Measurements from ENCODE around the gene ZNF700.
A peak's percentile ranks its signal among the peaks of the same experiment; 100 is the strongest.
"Not testable (repeated sequence)": the region's sequence is repeated elsewhere in the genome, so short reads cannot be mapped to it uniquely, and the experiment has no call there.

ZNF700 gene

GRCh38 chr19:11921852-11922495 lies 2.9 kb upstream of the ZNF700 start:
- TF ChIP-seq GATA1 (IDR thresholded peaks at IDR 0.05; ENCODE audit: low read depth, low read length) (no peak), POLR2A (IDR thresholded peaks at IDR 0.05; ENCODE audit: low read length) (no peak)
- DNase-seq: peak in 1 of 2 experiments; percentile 17

GRCh38 chr19:11925651-11926187 lies 812 bp downstream of the ZNF700 start:
- DNase-seq: peak in 1 of 2 experiments; percentile 15

GRCh38 chr19:11927227-11927626 lies 2.3 kb downstream of the ZNF700 start:
- no peak for DNase-seq
- no peak for TF ChIP-seq POLR2A (IDR thresholded peaks at IDR 0.05; ENCODE audit: low read length)
- TF ChIP-seq GATA1 (IDR thresholded peaks at IDR 0.05; ENCODE audit: low read depth, low read length): no peak

- DNase-seq: no peak
- TF ChIP-seq GATA1 (IDR thresholded peaks at IDR 0.05; ENCODE audit: low read depth, low read length) (no peak), POLR2A (IDR thresholded peaks at IDR 0.05; ENCODE audit: low read length) (no peak)
Measured at GRCh38 chr19:11931051-11931450, 6.1 kb downstream of the ZNF700 start.

GRCh38 chr19:11931513-11931912 lies 6.6 kb downstream of the ZNF700 start:
- no peak for DNase-seq
- TF ChIP-seq POLR2A (IDR thresholded peaks at IDR 0.05; ENCODE audit: low read length): no peak
- no peak for TF ChIP-seq GATA1 (IDR thresholded peaks at IDR 0.05; ENCODE audit: low read depth, low read length)

GRCh38 chr19:11935829-11936228 lies 10.9 kb downstream of the ZNF700 start:
- DNase-seq: not testable (repeated sequence)

GRCh38 chr19:11938383-11938782 lies 13.5 kb downstream of the ZNF700 start:
- DNase-seq: not testable (repeated sequence)

- not testable (repeated sequence) for DNase-seq
Measured at GRCh38 chr19:11941361-11941887, 16.5 kb downstream of the ZNF700 start.

GRCh38 chr19:11942008-11942842 lies 17.3 kb downstream of the ZNF700 start:
- TF ChIP-seq POLR2A (IDR thresholded peaks at IDR 0.05; ENCODE audit: low read length) (no peak), GATA1 (IDR thresholded peaks at IDR 0.05; ENCODE audit: low read depth, low read length) (no peak)
- DNase-seq: peak in 1 of 2 experiments; percentile 33

- peak; percentile 59 to 66 for DNase-seq
- TF ChIP-seq GATA1 (IDR thresholded peaks at IDR 0.05; ENCODE audit: low read depth, low read length) (no peak), POLR2A (IDR thresholded peaks at IDR 0.05; ENCODE audit: low read length) (no peak)
Measured at GRCh38 chr19:11942843-11943108, 17.9 kb downstream of the ZNF700 start.

- TF ChIP-seq POLR2A (IDR thresholded peaks at IDR 0.05; ENCODE audit: low read length) (no peak), GATA1 (IDR thresholded peaks at IDR 0.05; ENCODE audit: low read depth, low read length) (no peak)
- DNase-seq: no peak
Measured at GRCh38 chr19:11944656-11945055, 19.7 kb downstream of the ZNF700 start.

- TF ChIP-seq POLR2A (IDR thresholded peaks at IDR 0.05; ENCODE audit: low read length) (no peak), GATA1 (IDR thresholded peaks at IDR 0.05; ENCODE audit: low read depth, low read length) (no peak)
Measured at GRCh38 chr19:11948646-11949045, 23.7 kb downstream of the ZNF700 start.

GRCh38 chr19:11949201-11949600 lies 24.3 kb downstream of the ZNF700 start:
- peak; percentile 27 to 57 for DNase-seq
- TF ChIP-seq POLR2A (IDR thresholded peaks at IDR 0.05; ENCODE audit: low read length) (no peak), GATA1 (IDR thresholded peaks at IDR 0.05; ENCODE audit: low read depth, low read length) (no peak)

More at GRCh38 chr19:11948646-11949045, 23.7 kb downstream of the ZNF700 start:
- peak in 1 of 2 experiments; percentile 26 for DNase-seq

- peak in 1 of 2 experiments; percentile 40 for DNase-seq
Measured at GRCh38 chr19:11949614-11950080, 24.7 kb downstream of the ZNF700 start.

- TF ChIP-seq GATA1 (IDR thresholded peaks at IDR 0.05; ENCODE audit: low read depth, low read length): no peak
- TF ChIP-seq POLR2A (IDR thresholded peaks at IDR 0.05; ENCODE audit: low read length): no peak
- peak in 1 of 2 experiments; percentile 12 for DNase-seq
Measured at GRCh38 chr19:11950312-11950711, 25.4 kb downstream of the ZNF700 start.
